Measurements from ENCODE around the gene NF2.

Gene NF2

GRCh38 chr22:29717789-29718188, 114.4 kb downstream of the NF2 start:
- no peak overlapping the region for H3K4me3 ChIP-seq (replicated peaks; ENCODE audit: low read depth, low read length)
- no peak for TF ChIP-seq CTCF (IDR thresholded peaks at IDR 0.05; ENCODE audit: low read depth, low read length, missing control alignments)
- no peak for DNase-seq (ENCODE audit: extremely low read depth, low read depth)

GRCh38 chr22:29718949-29719898, 115.8 kb downstream of the NF2 start:
- no peak for TF ChIP-seq CTCF (IDR thresholded peaks at IDR 0.05; ENCODE audit: low read depth, low read length, missing control alignments)
- H3K4me3 ChIP-seq (replicated peaks; ENCODE audit: low read depth, low read length) = no peak overlapping the region
- DNase-seq (ENCODE audit: extremely low read depth, low read depth) = no peak

GRCh38 chr22:29719899-29720645, 116.6 kb downstream of the NF2 start, which contains the start of gene CABP7:
Gene CABP7, plus strand, starts transcription at chr22:29720003. Its CDS starts 422 bp downstream, at chr22:29720425.
- DNase-seq (ENCODE audit: extremely low read depth, low read depth) = no peak
- TF ChIP-seq CTCF (IDR thresholded peaks at IDR 0.05; ENCODE audit: low read depth, low read length, missing control alignments) = no peak
- no peak within 1 kb of the TSS for H3K4me3 ChIP-seq (replicated peaks; ENCODE audit: low read depth, low read length)

- DNase-seq (ENCODE audit: extremely low read depth, low read depth) = no peak
- H3K4me3 ChIP-seq (replicated peaks; ENCODE audit: low read depth, low read length) = no peak overlapping the region
- TF ChIP-seq CTCF (IDR thresholded peaks at IDR 0.05; ENCODE audit: low read depth, low read length, missing control alignments) = no peak
Measured at GRCh38 chr22:29720811-29721323, 117.4 kb downstream of the NF2 start.

GRCh38 chr22:29722151-29722550, 118.7 kb downstream of the NF2 start:
- TF ChIP-seq CTCF (IDR thresholded peaks at IDR 0.05; ENCODE audit: low read depth, low read length, missing control alignments) = no peak
- no peak overlapping the region for H3K4me3 ChIP-seq (replicated peaks; ENCODE audit: low read depth, low read length)
- DNase-seq (ENCODE audit: extremely low read depth, low read depth) = no peak

- no peak for TF ChIP-seq CTCF (IDR thresholded peaks at IDR 0.05; ENCODE audit: low read depth, low read length, missing control alignments)
- DNase-seq (ENCODE audit: extremely low read depth, low read depth) = no peak
- no peak overlapping the region for H3K4me3 ChIP-seq (replicated peaks; ENCODE audit: low read depth, low read length)
Measured at GRCh38 chr22:29722587-29722986, 119.2 kb downstream of the NF2 start.

Measured in HFF-Myc (cell line).